Neural cell (in vitro differentiated cells): ENCODE data around the gene AGAP3.

Experiments used
- RAD21 ChIP-seq: fragments of 450-650 bp; conservative IDR thresholded peaks from 2 replicates; pipeline ENCODE4 v1.6.1; 2014; ENCODE audit warnings: antibody characterized with exemption, mild to moderate bottlenecking, moderate library complexity
- TF ChIP-seq, protein P1 (sequence below): fragments of 450-650 bp; IDR thresholded peaks from 2 replicates; pipeline ENCODE4 v1.5.1; 2014; ENCODE audit warnings: antibody characterized with exemption, mild to moderate bottlenecking, moderate library complexity; ENCODE audit not compliant: poor library complexity, severe bottlenecking

DNA sequence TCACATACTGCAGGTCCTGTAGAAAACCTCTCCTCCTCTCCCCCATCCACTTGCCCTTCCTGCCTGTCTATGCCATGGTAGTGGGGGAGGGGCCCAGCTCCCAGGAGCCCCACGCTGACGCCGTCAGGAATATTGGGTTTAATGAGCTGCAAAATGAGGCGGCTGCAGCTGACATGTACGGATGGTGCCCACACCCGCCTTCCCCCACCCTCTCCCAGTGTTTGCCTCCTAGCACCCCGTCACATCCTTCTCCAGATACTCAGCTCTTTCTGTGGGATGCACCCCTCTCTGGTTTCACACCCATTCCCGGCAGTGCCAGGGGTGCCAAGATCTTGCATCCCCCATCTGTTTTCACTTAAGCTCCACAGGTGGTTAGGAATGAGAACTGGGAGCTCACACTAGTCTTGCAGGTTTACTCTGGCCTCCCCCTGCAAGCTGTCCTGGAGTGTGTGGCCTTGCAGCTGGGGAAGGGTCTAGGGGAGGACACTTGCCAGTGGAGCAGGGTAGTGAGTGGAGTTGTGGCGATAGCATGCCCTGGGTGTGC lies 55.1 kb downstream of the AGAP3 start:
- TF ChIP-seq, protein P1, sequence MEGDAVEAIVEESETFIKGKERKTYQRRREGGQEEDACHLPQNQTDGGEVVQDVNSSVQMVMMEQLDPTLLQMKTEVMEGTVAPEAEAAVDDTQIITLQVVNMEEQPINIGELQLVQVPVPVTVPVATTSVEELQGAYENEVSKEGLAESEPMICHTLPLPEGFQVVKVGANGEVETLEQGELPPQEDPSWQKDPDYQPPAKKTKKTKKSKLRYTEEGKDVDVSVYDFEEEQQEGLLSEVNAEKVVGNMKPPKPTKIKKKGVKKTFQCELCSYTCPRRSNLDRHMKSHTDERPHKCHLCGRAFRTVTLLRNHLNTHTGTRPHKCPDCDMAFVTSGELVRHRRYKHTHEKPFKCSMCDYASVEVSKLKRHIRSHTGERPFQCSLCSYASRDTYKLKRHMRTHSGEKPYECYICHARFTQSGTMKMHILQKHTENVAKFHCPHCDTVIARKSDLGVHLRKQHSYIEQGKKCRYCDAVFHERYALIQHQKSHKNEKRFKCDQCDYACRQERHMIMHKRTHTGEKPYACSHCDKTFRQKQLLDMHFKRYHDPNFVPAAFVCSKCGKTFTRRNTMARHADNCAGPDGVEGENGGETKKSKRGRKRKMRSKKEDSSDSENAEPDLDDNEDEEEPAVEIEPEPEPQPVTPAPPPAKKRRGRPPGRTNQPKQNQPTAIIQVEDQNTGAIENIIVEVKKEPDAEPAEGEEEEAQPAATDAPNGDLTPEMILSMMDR, result no peak
- TF ChIP-seq RAD21, result no peak
